ENCODE data around the gene MAP2K4.

The MAP2K4 gene

GRCh38 chr17:12094336-12094735 lies 73.7 kb downstream of the MAP2K4 start:
- ChIA-PET POLR2A (interaction anchor here (2.6 kb wide), 1 partner anchor 97 kb away, joined by 7 read pairs; the partner anchor contains the start of gene ZNF18), CTCF (no interaction called here)
- peaks cover 26 to 41% of the 10 kb centered on the region in 2 experiments for H3K36me3 ChIP-seq (ENCODE audit: control insufficient read depth in 2 of 2, insufficient read depth in 1 of 2, low read length in 2 of 2)
- no peak overlapping the region for H3K27ac ChIP-seq (ENCODE audit: extremely low read depth, low read depth, low read length)
- TF ChIP-seq ZNF266 (tag by site-specific recombination; IDR thresholded peaks at IDR 0.05; ENCODE audit: low read depth) (no peak), SALL2 (tag by site-specific recombination; IDR thresholded peaks at IDR 0.05; ENCODE audit: borderline replicate concordance) (no peak)
- no peaks in the 10 kb centered on the region for H3K9me3 ChIP-seq (ENCODE audit: control insufficient read depth, insufficient read depth, low read depth, low read length)
- H3K4me1 ChIP-seq (ENCODE audit: control insufficient read depth, insufficient read depth, low read length), result peaks cover 8% of the 10 kb centered on the region; the same call in 1 of the 2 replicates
- H3K4me3 ChIP-seq (ENCODE audit: low read depth, low read length), result no peak overlapping the region

- Histone ChIP-seq H3K27ac (ENCODE audit: extremely low read depth, low read depth, low read length) (no peak overlapping the region), H3K4me3 (ENCODE audit: low read depth, low read length) (no peak overlapping the region), H3K4me1 (ENCODE audit: control insufficient read depth, insufficient read depth, low read length) (no peaks in the 10 kb centered on the region), H3K36me3 (ENCODE audit: control insufficient read depth in 2 of 2, insufficient read depth in 1 of 2, low read length in 2 of 2) (peaks cover 32 to 47% of the 10 kb centered on the region in 2 experiments), H3K9me3 (ENCODE audit: control insufficient read depth, insufficient read depth, low read depth, low read length) (no peaks in the 10 kb centered on the region)
- ChIA-PET POLR2A (no interaction called here), CTCF (no interaction called here)
- TF ChIP-seq INSM2 (tag by site-specific recombination; IDR thresholded peaks at IDR 0.05) (no peak), ZNF791 (tag by site-specific recombination; IDR thresholded peaks at IDR 0.05) (no peak), ZNF426 (tag by site-specific recombination; IDR thresholded peaks at IDR 0.05) (no peak), ATF2 (tag by site-specific recombination; IDR thresholded peaks at IDR 0.05; ENCODE audit: low read depth) (no peak), ZNF433 (tag by site-specific recombination; IDR thresholded peaks at IDR 0.05; ENCODE audit: low read depth) (no peak), ZNF473 (tag by site-specific recombination; IDR thresholded peaks at IDR 0.05) (no peak), PRDM4 (tag by site-specific recombination; IDR thresholded peaks at IDR 0.05) (no peak), ZSCAN5A (tag by site-specific recombination; IDR thresholded peaks at IDR 0.05) (no peak), ZNF544 (tag by site-specific recombination; IDR thresholded peaks at IDR 0.05) (no peak), ZNF48 (tag by site-specific recombination; IDR thresholded peaks at IDR 0.05) (no peak), ZNF214 (tag by site-specific recombination; IDR thresholded peaks at IDR 0.05; ENCODE audit: borderline replicate concordance) (no peak), ZNF274 (IDR thresholded peaks at IDR 0.05; ENCODE audit: low read length) (no peak), ZNF274 (tag by site-specific recombination; IDR thresholded peaks at IDR 0.05; ENCODE audit: borderline replicate concordance) (no peak)
Measured at GRCh38 chr17:12095522-12095921, 74.8 kb downstream of the MAP2K4 start.

GRCh38 chr17:12097326-12097725 lies 76.6 kb downstream of the MAP2K4 start:
- Histone ChIP-seq H3K27ac (ENCODE audit: extremely low read depth, low read depth, low read length) (no peak overlapping the region), H3K4me1 (ENCODE audit: control insufficient read depth, insufficient read depth, low read length) (no peaks in the 10 kb centered on the region), H3K9me3 (ENCODE audit: control insufficient read depth, insufficient read depth, low read depth, low read length) (no peaks in the 10 kb centered on the region), H3K4me3 (ENCODE audit: low read depth, low read length) (no peak overlapping the region), H3K36me3 (ENCODE audit: control insufficient read depth in 2 of 2, insufficient read depth in 1 of 2, low read length in 2 of 2) (peaks cover 32 to 43% of the 10 kb centered on the region in 2 experiments)
- CTCF ChIA-PET, result interaction anchor here (0.6 to 0.7 kb wide), 2 partner anchors 70 to 1359 kb away, joined by 3 read pairs; no protein-coding TSS in a partner anchor
- POLR2A ChIA-PET, result no interaction called here
- TF ChIP-seq ELK4 (IDR thresholded peaks at IDR 0.05; ENCODE audit: borderline replicate concordance, low read depth, low read length), result no peak
- no peak for TF ChIP-seq ZNF776 (tag by site-specific recombination; IDR thresholded peaks at IDR 0.05; ENCODE audit: borderline replicate concordance)
- TF ChIP-seq BCL11A (tag by site-specific recombination; IDR thresholded peaks at IDR 0.05; ENCODE audit: low read depth), result no peak
- TF ChIP-seq ZNF600 (tag by site-specific recombination; IDR thresholded peaks at IDR 0.05), result no peak
- no peak for TF ChIP-seq KLF9 (tag by site-specific recombination; IDR thresholded peaks at IDR 0.05; ENCODE audit: low read depth)
